GM15510 (cell line): ENCODE data around the gene SRRM1.

Experiments used
- POLR2A ChIP-seq: IDR thresholded peaks from 3 replicates; pipeline ENCODE4 v1.6.1; 2011; ENCODE audit warnings: borderline replicate concordance; ENCODE audit not compliant: insufficient read length; ENCODE audit errors: extremely low read depth

The SRRM1 gene

GRCh38 chr1:24679725-24680124 is 36.6 kb downstream of the SRRM1 start:
- no peak for TF ChIP-seq POLR2A

GRCh38 chr1:24683713-24684162 is 40.6 kb downstream of the SRRM1 start:
- no peak for TF ChIP-seq POLR2A

DNA sequence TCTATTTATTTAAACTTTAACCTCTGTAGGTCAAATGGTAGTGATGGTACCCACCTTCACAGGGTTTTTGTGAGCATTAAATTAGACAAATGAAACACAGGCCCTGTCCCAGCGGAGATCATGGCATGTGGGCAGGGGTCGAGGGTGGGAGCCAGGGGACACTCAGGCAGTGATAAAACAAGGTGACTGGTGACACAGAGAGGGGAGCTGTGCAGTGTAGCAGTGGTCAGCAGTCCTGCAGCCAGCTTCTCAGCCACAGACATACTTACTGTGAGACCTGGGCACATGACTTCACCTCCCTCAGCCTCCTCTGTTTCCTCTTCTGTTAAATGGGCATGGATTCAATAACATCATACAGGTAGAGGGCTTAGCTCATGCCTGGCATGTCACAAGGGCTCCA is 44.9 kb downstream of the SRRM1 start:
- TF ChIP-seq POLR2A: no peak

DNA sequence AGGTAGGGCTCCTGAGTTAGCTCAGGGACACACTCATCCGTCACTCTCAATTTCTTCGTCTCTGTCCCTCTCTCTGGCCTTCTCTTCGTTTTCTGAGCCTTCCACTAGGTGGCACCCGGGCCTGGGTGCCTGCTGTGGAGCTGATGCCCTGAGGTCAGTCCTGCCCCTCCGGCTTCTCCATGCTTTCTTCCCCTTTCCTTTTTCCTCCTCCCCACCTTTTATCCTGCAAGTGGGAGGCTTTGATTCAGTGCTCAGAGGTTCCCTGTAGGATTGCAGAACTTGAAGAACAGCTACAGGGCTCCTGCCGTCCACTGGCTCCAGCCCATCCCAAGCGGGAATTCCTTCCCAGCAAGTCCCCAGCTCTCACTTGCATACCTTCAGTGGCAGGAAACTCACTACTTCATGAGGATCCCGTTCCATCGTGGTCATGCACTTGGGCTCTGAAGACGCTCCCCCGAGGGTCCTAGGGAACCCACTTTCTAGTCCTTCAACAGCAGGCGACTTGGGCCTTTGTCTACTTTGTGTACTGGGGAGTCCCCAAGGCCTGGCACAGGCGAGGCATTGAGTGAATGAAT is 45.6 kb downstream of the SRRM1 start:
- TF ChIP-seq POLR2A: no peak

DNA sequence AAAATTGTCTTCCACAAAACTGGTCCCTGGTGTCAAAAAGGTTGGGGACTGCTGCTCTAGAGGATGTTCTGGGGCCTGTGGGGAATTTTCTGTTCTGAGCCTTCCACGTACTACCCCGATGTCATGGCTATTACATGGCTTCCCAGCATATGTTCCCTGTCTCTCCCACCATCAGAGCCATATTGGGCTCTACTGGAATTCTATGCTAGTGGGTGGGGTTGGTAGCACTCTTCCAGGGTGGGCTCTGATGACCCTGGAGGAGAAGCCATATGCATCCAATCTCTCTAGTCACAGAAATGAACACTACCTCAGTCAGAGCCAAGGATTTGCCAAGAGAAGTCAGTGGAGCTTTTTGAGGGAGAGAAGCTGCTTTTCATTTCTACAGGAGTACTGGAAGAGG is 47.9 kb downstream of the SRRM1 start:
- no peak for TF ChIP-seq POLR2A

- no peak for TF ChIP-seq POLR2A
Measured at GRCh38 chr1:24692351-24692980, 49.4 kb downstream of the SRRM1 start.

- TF ChIP-seq POLR2A: no peak
Measured at GRCh38 chr1:24693827-24694379, 50.8 kb downstream of the SRRM1 start.

- TF ChIP-seq POLR2A: no peak
Measured at GRCh38 chr1:24694380-24694843, 51.3 kb downstream of the SRRM1 start.

- TF ChIP-seq POLR2A: no peak
Measured at GRCh38 chr1:24695202-24695974, 52.3 kb downstream of the SRRM1 start.

GRCh38 chr1:24696041-24696755 is 53.1 kb downstream of the SRRM1 start:
- no peak for TF ChIP-seq POLR2A

GRCh38 chr1:24696756-24697330 is 53.7 kb downstream of the SRRM1 start:
- TF ChIP-seq POLR2A: no peak

- TF ChIP-seq POLR2A: no peak
Measured at GRCh38 chr1:24699628-24700027, 56.5 kb downstream of the SRRM1 start.

DNA sequence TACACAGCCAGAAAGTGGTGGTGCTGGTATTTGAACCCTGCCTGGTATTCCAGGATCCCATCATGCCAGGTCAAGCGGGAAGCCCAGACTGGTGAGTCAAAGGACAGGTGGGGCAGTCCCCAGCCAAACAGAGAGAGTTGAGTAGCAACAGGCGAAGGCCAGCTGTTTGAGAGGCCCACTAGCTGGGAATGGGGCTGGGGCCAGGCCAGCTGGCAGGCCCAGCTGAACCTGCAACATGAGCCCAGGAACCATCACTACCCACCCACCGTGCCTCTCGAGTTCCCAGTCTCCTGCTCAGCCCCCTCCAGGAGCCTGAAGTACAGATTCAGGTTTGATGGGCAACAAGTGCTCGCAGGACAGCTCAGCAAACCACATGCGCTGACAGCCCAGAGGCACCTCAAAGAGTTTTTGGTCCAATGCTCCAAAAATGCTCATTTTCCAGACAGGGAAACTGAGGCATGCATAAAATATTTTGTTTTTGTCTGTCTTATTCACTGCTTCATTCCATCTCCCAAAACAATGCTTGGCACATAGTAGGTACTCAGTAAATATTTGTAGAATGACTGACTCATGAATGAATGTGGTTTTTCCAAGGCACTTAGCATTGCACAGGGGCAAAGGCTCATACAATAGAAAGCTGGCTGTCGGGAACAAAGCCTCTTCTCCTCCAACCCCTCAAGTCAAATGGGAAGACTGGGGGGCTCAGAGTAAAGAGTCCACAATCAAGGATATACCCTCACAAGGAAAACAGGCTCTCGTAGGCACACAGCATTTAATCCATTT is 59.6 kb downstream of the SRRM1 start:
- TF ChIP-seq POLR2A: no peak
